GM23338 (cell line): ENCODE data around the gene INHBC. TPM values are rescaled to one million over a fixed set of nuclear protein-coding genes. Genes with fewer than 3 reads are reported as not detected.
A peak's percentile ranks its signal among the peaks of the same experiment; 100 is the strongest.

ENCODE experiments used
- ATAC-seq: fragments of 200-7000 bp; cut with Tn5 transposase; 3 replicates; pipeline ENCODE4 v1.9.1; 2020
- DNase-seq: peaks from one replicate; pipeline ENCODE4 v3.0.0-alpha.2; 2015; ENCODE audit warnings: low spot score
- H2AFZ ChIP-seq: fragments of 200-600 bp; sonication (generic); 2 replicates; pipeline ENCODE4 v1.8.0; 2016; ENCODE audit warnings: antibody characterized with exemption, mild to moderate bottlenecking, moderate library complexity
- H3F3A ChIP-seq: fragments of 200-600 bp; sonication (generic); replicated peaks from 2 replicates; pipeline ENCODE4 v1.8.0; 2017; ENCODE audit warnings: antibody characterized with exemption, mixed run types, low read depth
- H3K27ac ChIP-seq: fragments of 200-600 bp; sonication (generic); 2 replicates; pipeline ENCODE4 v1.6.1; 2016; ENCODE audit warnings: low read depth
- H3K27me3 ChIP-seq: fragments of 200-600 bp; sonication (generic); 2 replicates; pipeline ENCODE4 v1.8.0; 2016; ENCODE audit warnings: mild to moderate bottlenecking, mixed run types, moderate library complexity; ENCODE audit not compliant: insufficient read depth
- H3K36me3 ChIP-seq: fragments of 200-600 bp; sonication (generic); 2 replicates; pipeline ENCODE4 v1.8.0; 2016; ENCODE audit warnings: mild to moderate bottlenecking; ENCODE audit not compliant: insufficient read depth
- H3K4me1 ChIP-seq: fragments of 200-600 bp; sonication (generic); 2 replicates; pipeline ENCODE4 v1.8.0; 2016; ENCODE audit warnings: mild to moderate bottlenecking, moderate library complexity; ENCODE audit not compliant: insufficient read depth
- H3K4me2 ChIP-seq: fragments of 200-600 bp; sonication (generic); 2 replicates; pipeline ENCODE4 v1.7.1; 2017; ENCODE audit warnings: mixed run types
- H3K4me3 ChIP-seq: fragments of 200-600 bp; sonication (generic); 2 replicates; pipeline ENCODE4 v1.6.1; 2016; ENCODE audit warnings: mixed run types
- H3K79me2 ChIP-seq: fragments of 200-600 bp; sonication (generic); replicated peaks from 2 replicates; pipeline ENCODE4 v1.8.0; 2017; ENCODE audit warnings: mild to moderate bottlenecking; ENCODE audit not compliant: insufficient read depth
- H3K9me2 ChIP-seq: fragments of 200-600 bp; sonication (generic); 2 replicates; pipeline ENCODE4 v1.8.0; 2017; ENCODE audit not compliant: insufficient read depth
- H4K20me1 ChIP-seq: fragments of 200-600 bp; sonication (generic); replicated peaks from 2 replicates; pipeline ENCODE4 v1.8.0; 2017; ENCODE audit warnings: mild to moderate bottlenecking; ENCODE audit not compliant: insufficient read depth
- H3K27ac Mint-ChIP-seq: 2 replicates; pipeline ENCODE4 v1.8.0; 2020; ENCODE audit warnings: inconsistent platforms, mild to moderate bottlenecking, moderate library complexity, mixed read lengths
- H3K27me3 Mint-ChIP-seq: 3 replicates; pipeline ENCODE4 v1.8.0; 2022; ENCODE audit warnings: low read depth, mild to moderate bottlenecking, moderate library complexity, mixed read lengths, inconsistent platforms; ENCODE audit not compliant: insufficient read depth, poor library complexity
- H3K36me3 Mint-ChIP-seq: 3 replicates; pipeline ENCODE4 v1.8.0; 2021; ENCODE audit warnings: low read depth, mild to moderate bottlenecking, inconsistent platforms, moderate library complexity, mixed read lengths
- H3K4me1 Mint-ChIP-seq: 3 replicates; pipeline ENCODE4 v1.8.0; 2020; ENCODE audit warnings: mild to moderate bottlenecking, inconsistent platforms, mixed read lengths
- H3K4me3 Mint-ChIP-seq: 3 replicates; pipeline ENCODE4 v1.8.0; 2021; ENCODE audit warnings: moderate library complexity, mild to moderate bottlenecking, inconsistent platforms, mixed read lengths
- H3K9me3 Mint-ChIP-seq: 3 replicates; pipeline ENCODE4 v1.8.0; 2020; ENCODE audit warnings: moderate library complexity, mild to moderate bottlenecking, inconsistent platforms, mixed read lengths
- CREB1 ChIP-seq: fragments of 250-450 bp; sonication (Bioruptor Pico); IDR thresholded peaks from 2 replicates; pipeline ENCODE4 v1.5.0; 2020; ENCODE audit warnings: low read depth, mild to moderate bottlenecking, moderate library complexity
- CTCF ChIP-seq, 2 experiments: fragments of 200-600 bp in 1 of 2; sonication (generic) in 1 of 2; conservative IDR thresholded peaks; 2 replicates each; pipeline versions ENCODE4 v1.5.1 to v1.6.1; 2016 to 2017; ENCODE audit warnings: antibody characterized with exemption in 2 of 2, low read depth in 2 of 2, mild to moderate bottlenecking in 2 of 2, moderate library complexity in 1 of 2
- ETS1 ChIP-seq: IDR thresholded peaks from 2 replicates; pipeline ENCODE4 v1.6.1; 2016; ENCODE audit warnings: antibody characterized with exemption
- EZH2 ChIP-seq: fragments of 200-600 bp; sonication (generic); IDR thresholded peaks from one replicate; pipeline ENCODE4 v1.8.0; 2017; ENCODE audit warnings: antibody characterized with exemption, mild to moderate bottlenecking, low read depth; ENCODE audit not compliant: unreplicated experiment
- EZH2phosphoT487 ChIP-seq: fragments of 200-600 bp; sonication (generic); IDR thresholded peaks from one replicate; pipeline ENCODE4 v1.8.1; 2018; ENCODE audit warnings: antibody characterized with exemption; ENCODE audit not compliant: unreplicated experiment
- JUNB ChIP-seq: IDR thresholded peaks from one replicate; pipeline ENCODE4 v1.6.1; 2016; ENCODE audit warnings: antibody characterized with exemption; ENCODE audit not compliant: unreplicated experiment
- NANOG ChIP-seq: IDR thresholded peaks from 2 replicates; pipeline ENCODE4 v1.6.1; 2016; ENCODE audit warnings: antibody characterized with exemption, borderline replicate concordance
- POLR2AphosphoS5 ChIP-seq: IDR thresholded peaks from 2 replicates; pipeline ENCODE4 v1.6.1; 2016; ENCODE audit warnings: antibody characterized with exemption, low read depth
- REST ChIP-seq: IDR thresholded peaks from one replicate; pipeline ENCODE4 v1.6.1; 2018; ENCODE audit warnings: antibody characterized with exemption; ENCODE audit not compliant: unreplicated experiment
- STAT1 ChIP-seq: IDR thresholded peaks from one replicate; pipeline ENCODE4 v1.6.1; 2016; ENCODE audit warnings: antibody characterized with exemption; ENCODE audit not compliant: unreplicated experiment
- ZNF114 ChIP-seq: fragments of 250-450 bp; sonication (Bioruptor Pico); IDR thresholded peaks from 2 replicates; pipeline ENCODE4 v1.5.0; 2020; ENCODE audit warnings: mild to moderate bottlenecking, moderate library complexity
- ZNF331 ChIP-seq: fragments of 250-450 bp; sonication (Bioruptor Pico); IDR thresholded peaks from 2 replicates; pipeline ENCODE4 v1.5.0; 2020; ENCODE audit warnings: low read depth, mild to moderate bottlenecking, moderate library complexity
- polyA plus RNA-seq: library from polyadenylated mRNA; unstranded; fragments of >200 nt; fragmentation: Nextera tagmentation; extraction: Ambion mirVana; gene quantifications from 2 replicates; pipeline ENCODE4 v1.2.1, GENCODE V29; 2016
- total RNA-seq: library from RNA; depleted of rRNA; stranded (reverse); fragments of >200 nt; shearing (Covaris generic); gene quantifications from 2 replicates; pipeline ENCODE4 v1.2.3, GENCODE V29; 2014

The INHBC gene
- total and polyA plus RNA-seq, 2 experiments from 2014 or later = 0.53 TPM; not detected in 1

GRCh38 chr12:57415088-57415487 lies 19.5 kb upstream of the INHBC start:
- no peak overlapping the region for H3K4me2 ChIP-seq
- H3K79me2 ChIP-seq = peaks cover 5% of the 10 kb centered on the region
- no peak overlapping the region for H3K27ac Mint-ChIP-seq
- no peaks in the 10 kb centered on the region for H3K27me3 ChIP-seq
- no peaks in the 10 kb centered on the region for H3F3A ChIP-seq
- H3K36me3 Mint-ChIP-seq = no peaks in the 10 kb centered on the region
- no peak overlapping the region for H2AFZ ChIP-seq
- H3K4me1 ChIP-seq = peaks cover 8% of the 10 kb centered on the region; the same call in 1 of the 2 replicates
- peaks cover 2% of the 10 kb centered on the region for H3K27me3 Mint-ChIP-seq
- ATAC-seq = no peak; the same call in 2 of the 3 replicates
- no peak overlapping the region for H3K4me3 ChIP-seq
- H3K9me3 Mint-ChIP-seq = no peaks in the 10 kb centered on the region
- no peaks in the 10 kb centered on the region for H3K36me3 ChIP-seq
- no peak for DNase-seq
- H3K27ac ChIP-seq = no peak overlapping the region
- H3K9me2 ChIP-seq = no peaks in the 10 kb centered on the region
- TF ChIP-seq EZH2phosphoT487 (no peak), ZNF114 (CRISPR knock-in tag) (no peak), CTCF (conservative IDR thresholded peaks at IDR 0.05; ENCODE audit: low read depth in 2 of 2) (no peak), POLR2AphosphoS5 (no peak), NANOG (no peak), STAT1 (no peak), ETS1 (no peak), JUNB (no peak)
- no peak overlapping the region for H3K4me3 Mint-ChIP-seq
- peaks cover 7% of the 10 kb centered on the region; the same call in 1 of the 2 replicates for H4K20me1 ChIP-seq
- peaks cover 14% of the 10 kb centered on the region for H3K4me1 Mint-ChIP-seq

- Mint-ChIP-seq H3K9me3 (no peaks in the 10 kb centered on the region), H3K4me3 (no peak overlapping the region), H3K36me3 (no peaks in the 10 kb centered on the region), H3K27ac (no peak overlapping the region; the same call in 1 of the 2 replicates), H3K4me1 (peaks cover 14% of the 10 kb centered on the region), H3K27me3 (peaks cover 2% of the 10 kb centered on the region)
- Histone ChIP-seq H3K79me2 (peaks cover 12% of the 10 kb centered on the region), H3K9me2 (no peaks in the 10 kb centered on the region), H3F3A (no peaks in the 10 kb centered on the region), H3K4me1 (peaks cover 8% of the 10 kb centered on the region; the same call in 1 of the 2 replicates), H2AFZ (no peak overlapping the region), H4K20me1 (peaks cover 13% of the 10 kb centered on the region), H3K27ac (peak overlapping the region; percentile 8; the same call in 1 of the 2 replicates), H3K27me3 (no peaks in the 10 kb centered on the region), H3K4me2 (no peak overlapping the region), H3K36me3 (no peaks in the 10 kb centered on the region), H3K4me3 (no peak overlapping the region)
- DNase-seq = no peak
- peak; percentile 33; the same call in 2 of the 3 replicates for ATAC-seq
- TF ChIP-seq EZH2phosphoT487 (no peak), POLR2AphosphoS5 (no peak), CTCF (conservative IDR thresholded peaks at IDR 0.05; ENCODE audit: low read depth in 2 of 2) (no peak), CREB1 (no peak), EZH2 (no peak), REST (no peak), ZNF114 (CRISPR knock-in tag) (no peak), ZNF331 (CRISPR knock-in tag) (no peak), ETS1 (no peak)
These were observed 18.3 kb upstream of the INHBC start for GRCh38 chr12:57416039-57416996.
